ENCODE results near the gene TBXAS1. TPM values are rescaled to one million over a fixed set of nuclear protein-coding genes. Genes with fewer than 3 reads are reported as not detected.

TBXAS1 gene
- total RNA-seq, 1 donor from 2014 or later: 65.4 TPM

- H3K27me3 ChIP-seq: no peaks in the 10 kb centered on the region
- H3K36me3 ChIP-seq: no peaks in the 10 kb centered on the region
- DNase-seq (no peak), ATAC-seq (no peak)
- no peak overlapping the region for H3K27ac ChIP-seq
- no peak overlapping the region for H3K4me3 ChIP-seq
- intact Hi-C loops (cut with DNase I): no loop called here
- no peaks in the 10 kb centered on the region for H3K9me3 ChIP-seq
- H3K4me1 ChIP-seq: no peaks in the 10 kb centered on the region
- TF ChIP-seq, protein P1, sequence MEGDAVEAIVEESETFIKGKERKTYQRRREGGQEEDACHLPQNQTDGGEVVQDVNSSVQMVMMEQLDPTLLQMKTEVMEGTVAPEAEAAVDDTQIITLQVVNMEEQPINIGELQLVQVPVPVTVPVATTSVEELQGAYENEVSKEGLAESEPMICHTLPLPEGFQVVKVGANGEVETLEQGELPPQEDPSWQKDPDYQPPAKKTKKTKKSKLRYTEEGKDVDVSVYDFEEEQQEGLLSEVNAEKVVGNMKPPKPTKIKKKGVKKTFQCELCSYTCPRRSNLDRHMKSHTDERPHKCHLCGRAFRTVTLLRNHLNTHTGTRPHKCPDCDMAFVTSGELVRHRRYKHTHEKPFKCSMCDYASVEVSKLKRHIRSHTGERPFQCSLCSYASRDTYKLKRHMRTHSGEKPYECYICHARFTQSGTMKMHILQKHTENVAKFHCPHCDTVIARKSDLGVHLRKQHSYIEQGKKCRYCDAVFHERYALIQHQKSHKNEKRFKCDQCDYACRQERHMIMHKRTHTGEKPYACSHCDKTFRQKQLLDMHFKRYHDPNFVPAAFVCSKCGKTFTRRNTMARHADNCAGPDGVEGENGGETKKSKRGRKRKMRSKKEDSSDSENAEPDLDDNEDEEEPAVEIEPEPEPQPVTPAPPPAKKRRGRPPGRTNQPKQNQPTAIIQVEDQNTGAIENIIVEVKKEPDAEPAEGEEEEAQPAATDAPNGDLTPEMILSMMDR (IDR thresholded peaks at IDR 0.05): no peak
Measured at GRCh38 chr7:139976055-139976837, 147.2 kb downstream of the TBXAS1 start.

DNA sequence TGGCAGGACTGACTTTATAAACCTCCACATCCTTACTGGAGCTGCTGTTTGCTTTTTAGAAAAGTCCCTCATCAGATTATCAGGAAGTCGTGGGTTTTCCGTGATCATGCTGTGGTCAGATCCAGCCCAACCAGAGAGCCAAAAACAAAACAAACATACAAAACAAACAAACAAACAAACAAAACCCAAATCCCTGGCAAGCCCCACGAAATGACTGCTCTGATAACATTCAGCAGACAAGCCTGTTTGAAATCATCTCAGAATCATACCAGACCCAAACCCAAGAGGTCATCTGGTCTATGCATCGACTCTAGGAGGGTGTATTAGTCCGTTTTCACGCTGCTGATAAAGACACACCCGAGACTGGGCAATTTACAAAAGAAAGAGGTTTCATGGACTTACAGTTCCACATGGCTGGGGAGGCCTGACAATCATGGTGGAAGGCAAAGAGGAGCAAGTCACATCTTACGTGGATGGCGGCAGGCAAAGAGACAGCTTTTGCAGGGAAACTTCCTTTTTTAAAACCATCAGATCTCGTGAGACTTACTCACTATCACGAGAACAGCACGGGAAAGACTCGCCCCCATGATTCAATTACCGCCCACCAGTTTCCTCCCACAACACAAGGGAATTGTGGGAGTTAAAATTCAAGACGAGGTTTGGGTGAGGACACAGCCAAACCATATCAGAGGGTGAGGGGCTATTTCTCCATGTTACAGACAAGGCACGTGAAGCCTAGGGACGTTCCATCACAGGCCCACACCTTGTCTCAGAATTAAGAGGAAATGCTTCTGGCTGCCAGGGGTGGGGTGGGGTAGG, 148.0 kb downstream of the TBXAS1 start:
- no peak for ATAC-seq

DNA sequence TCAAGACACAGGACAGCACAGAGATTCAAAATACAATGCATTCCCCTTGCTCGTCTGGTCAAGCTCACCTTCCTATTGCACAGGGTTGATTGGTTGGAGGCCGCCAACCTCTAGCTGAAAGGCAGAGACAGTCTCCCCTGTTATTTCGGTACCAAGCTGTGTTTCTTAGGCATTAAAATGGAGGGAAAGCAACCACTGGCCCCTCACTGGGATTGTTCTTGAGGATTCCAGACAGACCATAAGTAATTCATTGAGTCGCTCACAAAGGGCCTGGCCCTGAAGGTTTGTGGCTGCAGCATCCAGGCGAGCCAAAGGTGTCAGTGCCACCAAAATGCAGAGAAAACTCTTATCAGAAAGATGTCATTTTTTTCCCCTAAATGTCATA, 152.4 kb downstream of the TBXAS1 start:
- Histone ChIP-seq H3K36me3 (no peaks in the 10 kb centered on the region), H3K9me3 (no peaks in the 10 kb centered on the region), H3K27ac (no peak overlapping the region), H3K27me3 (no peaks in the 10 kb centered on the region), H3K4me3 (no peak overlapping the region), H3K4me1 (no peaks in the 10 kb centered on the region)
- TF ChIP-seq, protein P1 (IDR thresholded peaks at IDR 0.05): no peak
- DNase-seq: no peak
- intact Hi-C loops (cut with DNase I): no loop called here
- no peak for ATAC-seq

More for the DNA sequence above, 148.0 kb downstream of the TBXAS1 start:
- no peak for DNase-seq
- H3K4me3 ChIP-seq: no peak overlapping the region
- H3K4me1 ChIP-seq: no peaks in the 10 kb centered on the region
- no peaks in the 10 kb centered on the region for H3K36me3 ChIP-seq
- H3K27ac ChIP-seq: no peak overlapping the region
- intact Hi-C loops (cut with DNase I): no loop called here
- TF ChIP-seq, protein P1 (IDR thresholded peaks at IDR 0.05): no peak
- no peaks in the 10 kb centered on the region for H3K27me3 ChIP-seq
- H3K9me3 ChIP-seq: no peaks in the 10 kb centered on the region

GRCh38 chr7:139982927-139983920, 154.2 kb downstream of the TBXAS1 start:
- ATAC-seq (no peak), DNase-seq (no peak)
- H3K27me3 ChIP-seq: no peaks in the 10 kb centered on the region
- H3K27ac ChIP-seq: no peak overlapping the region
- H3K4me3 ChIP-seq: no peak overlapping the region
- no peaks in the 10 kb centered on the region for H3K9me3 ChIP-seq
- TF ChIP-seq, protein P1 (IDR thresholded peaks at IDR 0.05): no peak
- intact Hi-C loops (cut with DNase I): no loop called here
- H3K4me1 ChIP-seq: no peaks in the 10 kb centered on the region
- H3K36me3 ChIP-seq: no peaks in the 10 kb centered on the region
